MCF 10A (cell line): ENCODE results near the gene ECHDC1. TPM values are rescaled to one million over a fixed set of nuclear protein-coding genes. Genes with fewer than 3 reads are reported as not detected.

Experiments
- BruUV-seq: library from RNA; stranded (reverse); fragments of 400-500 nt; replicated peaks from 2 replicates; lab custom pipeline; 2021; lab: Mats Ljungman, UMichigan
- CTCF ChIA-PET: fragments of 300-600 bp; sonication (Branson Sonifier 250); formaldehyde crosslinking; extraction: SDS; loops from one replicate; lab custom pipeline; 2021; ENCODE audit warnings: antibody characterized with exemption, inconsistent platforms; lab: Yijun Ruan, JAX
- POLR2A ChIA-PET: fragments of 300-600, 350-650 bp; sonication (Branson Sonifier 250); formaldehyde crosslinking; extraction: SDS; loops from one replicate; lab custom pipeline; 2020; ENCODE audit warnings: antibody characterized with exemption, inconsistent platforms; lab: Yijun Ruan, JAX
- DNase-seq: peaks from one replicate; pipeline ENCODE4 v3.0.0-alpha.2; 2018; ENCODE audit not compliant: unreplicated experiment
- H3K27ac Mint-ChIP-seq: one replicate; pipeline ENCODE4 v1.8.0; 2022; ENCODE audit warnings: mild to moderate bottlenecking, low read depth, mixed read lengths; ENCODE audit not compliant: unreplicated experiment
- H3K27me3 Mint-ChIP-seq: one replicate; pipeline ENCODE4 v1.8.0; 2022; ENCODE audit warnings: mixed read lengths; ENCODE audit not compliant: insufficient read depth, unreplicated experiment
- H3K36me3 Mint-ChIP-seq: one replicate; pipeline ENCODE4 v1.8.0; 2022; ENCODE audit warnings: mild to moderate bottlenecking, moderate library complexity, mixed read lengths; ENCODE audit not compliant: insufficient read depth, unreplicated experiment
- H3K4me1 Mint-ChIP-seq: one replicate; pipeline ENCODE4 v1.8.0; 2022; ENCODE audit warnings: mixed read lengths; ENCODE audit not compliant: insufficient read depth, unreplicated experiment
- H3K4me3 Mint-ChIP-seq: one replicate; pipeline ENCODE4 v1.8.0; 2022; ENCODE audit warnings: mild to moderate bottlenecking, moderate library complexity, mixed read lengths; ENCODE audit not compliant: unreplicated experiment
- H3K9me3 Mint-ChIP-seq: one replicate; pipeline ENCODE4 v1.8.0; 2022; ENCODE audit warnings: mixed read lengths; ENCODE audit not compliant: unreplicated experiment
- intact Hi-C: fragments of 100-400 bp; cut with micrococcal nuclease; formaldehyde crosslinking; loops from 2 replicates; pipeline ENCODE4 v1.14.1; 2022
- total RNA-seq: library from RNA; stranded (reverse); gene quantifications from 2 replicates; pipeline ENCODE4 v1.2.3, GENCODE V29; 2022
- TF ChIP-seq, protein P1 (sequence below): fragments of 200-600 bp; IDR thresholded peaks from one replicate; pipeline ENCODE4 v1.8.0; 2022; ENCODE audit warnings: antibody characterized with exemption, mild to moderate bottlenecking; ENCODE audit not compliant: unreplicated experiment

Gene ECHDC1
- total RNA-seq, 1 experiment from 2014 or later = 70.7 TPM

GRCh38 chr6:127343809-127344659 lies 625 bp upstream of the ECHDC1 start:
- no peak overlapping the region for H3K4me3 Mint-ChIP-seq
- no peaks in the 10 kb centered on the region for H3K9me3 Mint-ChIP-seq
- H3K36me3 Mint-ChIP-seq = peaks cover 6% of the 10 kb centered on the region
- intact Hi-C loops = loop anchor here (1.0 to 10.0 kb wide), 4 partner anchors 22 to 121 kb away; no protein-coding TSS in a partner anchor
- ChIA-PET CTCF (interaction anchor here (0.6 to 1.3 kb wide), 11 partner anchors 22 to 1305 kb away, joined by 3 to 7 read pairs (median 3); partner anchors contain the start of gene RNF146), POLR2A (interaction anchor here (0.7 to 1.6 kb wide), 23 partner anchors 8 to 1476 kb away, joined by 3 to 18 read pairs (median 4); partner anchors contain the start of gene RNF146)
- H3K27me3 Mint-ChIP-seq = no peaks in the 10 kb centered on the region
- peak; percentile 30 for DNase-seq
- TSS peak; percentile 81 for BruUV-seq
- H3K4me1 Mint-ChIP-seq = peaks cover 34% of the 10 kb centered on the region
- no peak overlapping the region for H3K27ac Mint-ChIP-seq
- TF ChIP-seq, protein P1, sequence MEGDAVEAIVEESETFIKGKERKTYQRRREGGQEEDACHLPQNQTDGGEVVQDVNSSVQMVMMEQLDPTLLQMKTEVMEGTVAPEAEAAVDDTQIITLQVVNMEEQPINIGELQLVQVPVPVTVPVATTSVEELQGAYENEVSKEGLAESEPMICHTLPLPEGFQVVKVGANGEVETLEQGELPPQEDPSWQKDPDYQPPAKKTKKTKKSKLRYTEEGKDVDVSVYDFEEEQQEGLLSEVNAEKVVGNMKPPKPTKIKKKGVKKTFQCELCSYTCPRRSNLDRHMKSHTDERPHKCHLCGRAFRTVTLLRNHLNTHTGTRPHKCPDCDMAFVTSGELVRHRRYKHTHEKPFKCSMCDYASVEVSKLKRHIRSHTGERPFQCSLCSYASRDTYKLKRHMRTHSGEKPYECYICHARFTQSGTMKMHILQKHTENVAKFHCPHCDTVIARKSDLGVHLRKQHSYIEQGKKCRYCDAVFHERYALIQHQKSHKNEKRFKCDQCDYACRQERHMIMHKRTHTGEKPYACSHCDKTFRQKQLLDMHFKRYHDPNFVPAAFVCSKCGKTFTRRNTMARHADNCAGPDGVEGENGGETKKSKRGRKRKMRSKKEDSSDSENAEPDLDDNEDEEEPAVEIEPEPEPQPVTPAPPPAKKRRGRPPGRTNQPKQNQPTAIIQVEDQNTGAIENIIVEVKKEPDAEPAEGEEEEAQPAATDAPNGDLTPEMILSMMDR = no peak

DNA sequence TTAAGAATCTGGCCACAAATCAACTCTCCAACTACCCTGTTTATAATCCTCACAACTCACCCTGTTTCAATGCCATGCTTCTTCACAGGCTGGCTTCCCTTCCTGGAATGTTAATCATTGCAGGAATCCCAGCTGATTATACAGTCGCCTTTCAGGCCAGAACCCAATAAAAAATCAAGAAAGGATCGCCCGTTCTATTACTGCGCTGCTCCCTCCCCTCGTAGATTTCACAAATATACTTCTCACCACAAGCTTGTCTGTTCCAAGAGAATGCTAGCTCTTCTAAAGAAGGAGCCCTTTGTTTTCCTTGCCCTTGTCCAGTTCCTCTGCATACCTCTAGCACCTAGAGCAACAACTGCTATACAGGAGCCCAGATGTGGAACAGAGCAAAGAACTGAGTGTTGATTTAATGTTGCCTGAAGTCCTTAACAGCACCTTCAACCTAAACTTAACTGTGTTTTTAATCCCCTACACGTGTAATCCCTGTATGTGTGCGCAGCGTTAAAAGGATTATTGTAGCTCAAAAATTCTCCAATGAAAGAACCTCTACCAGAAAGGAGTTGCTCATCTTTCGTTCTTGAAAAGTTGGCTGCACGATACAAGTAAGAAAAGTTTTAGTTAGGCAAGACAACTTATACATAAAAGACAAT lies 988 bp downstream of the ECHDC1 start:
- Mint-ChIP-seq H3K27me3 (no peaks in the 10 kb centered on the region), H3K4me3 (no peak overlapping the region), H3K36me3 (peaks cover 6% of the 10 kb centered on the region), H3K9me3 (no peaks in the 10 kb centered on the region), H3K27ac (no peak overlapping the region), H3K4me1 (peaks cover 33% of the 10 kb centered on the region)
- TSS peak; percentile 54 for BruUV-seq
- TF ChIP-seq, protein P1 = no peak
- DNase-seq = peak; percentile 21
- intact Hi-C loops = loop anchor here (5.0 to 10.0 kb wide), 2 partner anchors 40 to 122 kb away; no protein-coding TSS in a partner anchor
- ChIA-PET CTCF (interaction anchor here (0.5 to 1.8 kb wide), 13 partner anchors 9 to 348 kb away, joined by 3 to 7 read pairs (median 4); no protein-coding TSS in a partner anchor), POLR2A (interaction anchor here (0.6 to 2.1 kb wide), 19 partner anchors 9 to 1176 kb away, joined by 3 to 18 read pairs (median 5); partner anchors contain the start of genes KIAA0408 and RNF146)

GRCh38 chr6:127341471-127342202 lies 1.8 kb downstream of the ECHDC1 start:
- CTCF ChIA-PET = interaction anchor here (0.5 to 1.8 kb wide), 12 partner anchors 8 to 349 kb away, joined by 3 to 7 read pairs (median 4); no protein-coding TSS in a partner anchor
- TF ChIP-seq, protein P1 = no peak
- no peaks in the 10 kb centered on the region for H3K9me3 Mint-ChIP-seq
- POLR2A ChIA-PET = interaction anchor here (0.6 to 2.1 kb wide), 17 partner anchors 8 to 219 kb away, joined by 3 to 18 read pairs (median 5); partner anchors contain the start of genes KIAA0408 and RNF146
- H3K4me1 Mint-ChIP-seq = peaks cover 33% of the 10 kb centered on the region
- no TSS peak for BruUV-seq
- no peaks in the 10 kb centered on the region for H3K27me3 Mint-ChIP-seq
- H3K27ac Mint-ChIP-seq = no peak overlapping the region
- no peak for DNase-seq
- H3K4me3 Mint-ChIP-seq = no peak overlapping the region
- intact Hi-C loops = loop anchor here (5.0 to 10.0 kb wide), 2 partner anchors 39 to 123 kb away; no protein-coding TSS in a partner anchor
- peaks cover 12% of the 10 kb centered on the region for H3K36me3 Mint-ChIP-seq
